Stimulated activated naive B cell treated with anti-CD40 and anti-IgM and Interleukin-4, amounts not matched to agents 10 μg/mL and 1 μg/mL and 100 μg/mL, for 72 hours (primary cell): ENCODE results near the gene SYNJ1.
"Not testable (repeated sequence)": the region's sequence is repeated elsewhere in the genome, so short reads cannot be mapped to it uniquely, and the experiment has no call there.

Experiments
- ATAC-seq, 2 donors: fragments of 150-1000 bp; cut with Tn5 transposase; replicated peaks; 2 replicates each; pipeline ENCODE4 v1.10.0; 2021; ENCODE audit warnings: moderate library complexity in 1 of 2
- DNase-seq: peaks from one replicate; pipeline ENCODE4 v3.0.0; 2021
- H3K27ac Mint-ChIP-seq: one replicate; pipeline ENCODE4 v1.8.0; 2022; ENCODE audit warnings: mild to moderate bottlenecking, mixed read lengths
- H3K27me3 Mint-ChIP-seq, 2 donors: one replicate each; pipeline ENCODE4 v1.8.0; 2022; ENCODE audit warnings: mixed read lengths in 2 of 2
- H3K36me3 Mint-ChIP-seq, 2 donors: one replicate each; pipeline ENCODE4 v1.8.0; 2022; ENCODE audit warnings: mixed read lengths in 2 of 2, mild to moderate bottlenecking in 1 of 2
- H3K4me1 Mint-ChIP-seq, 2 donors: one replicate each; pipeline ENCODE4 v1.8.0; 2022; ENCODE audit warnings: mixed read lengths in 2 of 2, mild to moderate bottlenecking in 1 of 2
- H3K4me3 Mint-ChIP-seq, 2 donors: one replicate each; pipeline ENCODE4 v1.8.0; 2022; ENCODE audit warnings: mild to moderate bottlenecking in 2 of 2, mixed read lengths in 2 of 2, moderate library complexity in 1 of 2
- H3K9me3 Mint-ChIP-seq, 2 donors: one replicate each; pipeline ENCODE4 v1.8.0; 2022; ENCODE audit warnings: mixed read lengths in 2 of 2, mild to moderate bottlenecking in 1 of 2

Gene SYNJ1

GRCh38 chr21:32750405-32750804 is 22.6 kb upstream of the SYNJ1 start:
- no peak for ATAC-seq
- Mint-ChIP-seq H3K27ac (no peak overlapping the region), H3K9me3 (peaks cover 1 to 7% of the 10 kb centered on the region in 2 donors), H3K36me3 (peaks cover 52 to 80% of the 10 kb centered on the region in 2 donors), H3K4me3 (no peak overlapping the region), H3K27me3 (no peaks in the 10 kb centered on the region), H3K4me1 (peaks cover 0 to 18% of the 10 kb centered on the region in 2 donors)
- no peak for DNase-seq

DNA sequence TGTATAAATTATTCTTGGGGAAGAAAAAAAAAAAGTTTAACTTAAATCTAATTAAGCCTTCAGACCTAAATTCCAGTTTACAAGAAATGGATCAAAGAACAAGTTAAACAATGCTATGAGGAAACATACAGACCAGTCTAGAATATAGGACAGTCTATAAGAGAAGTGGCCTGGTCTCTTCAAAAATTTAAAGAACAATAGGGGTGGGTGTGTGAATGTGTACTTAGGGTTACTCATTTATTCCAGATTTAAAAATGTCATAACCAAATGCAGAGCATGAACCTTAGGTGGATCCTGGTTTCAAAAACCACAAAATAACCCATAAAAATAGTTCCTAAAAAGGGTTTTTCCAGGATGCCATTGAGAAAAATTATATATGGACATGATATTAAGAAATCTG is 21.8 kb upstream of the SYNJ1 start:
- Mint-ChIP-seq H3K36me3 (peaks cover 54 to 81% of the 10 kb centered on the region in 2 donors), H3K27ac (peak overlapping the region; percentile 37), H3K9me3 (peaks cover 1 to 7% of the 10 kb centered on the region in 2 donors), H3K4me3 (no peak overlapping the region), H3K27me3 (no peaks in the 10 kb centered on the region), H3K4me1 (peaks cover 0 to 18% of the 10 kb centered on the region in 2 donors)
- peak in 1 of 2 donors; percentile 33 for ATAC-seq
- no peak for DNase-seq

DNA sequence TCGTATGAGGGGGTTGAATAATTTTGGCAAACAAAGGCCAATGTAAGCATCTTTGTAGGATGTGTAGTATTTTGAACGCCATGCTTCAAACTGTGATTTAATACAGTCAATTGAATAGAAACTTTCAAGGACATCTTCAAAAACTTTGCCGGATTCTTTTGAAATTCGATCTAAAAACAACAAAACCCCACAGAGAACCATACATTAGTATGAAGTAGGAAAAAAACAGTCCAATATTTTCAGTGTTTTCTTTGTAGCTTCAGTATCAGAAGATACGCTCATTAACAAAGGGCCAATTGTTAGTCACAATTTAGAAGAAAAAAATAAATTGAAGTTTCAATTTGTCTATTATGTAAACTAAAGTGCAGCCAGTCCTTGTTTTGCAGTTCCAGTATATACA is 20.7 kb upstream of the SYNJ1 start:
- Mint-ChIP-seq H3K9me3 (peaks cover 1 to 7% of the 10 kb centered on the region in 2 donors), H3K4me1 (peaks cover 0 to 18% of the 10 kb centered on the region in 2 donors), H3K27ac (no peak overlapping the region), H3K4me3 (no peak overlapping the region), H3K27me3 (no peaks in the 10 kb centered on the region), H3K36me3 (peaks cover 53 to 83% of the 10 kb centered on the region in 2 donors)
- ATAC-seq (no peak), DNase-seq (no peak)

- H3K4me3 Mint-ChIP-seq, result no peak overlapping the region
- no peak overlapping the region for H3K27ac Mint-ChIP-seq
- peaks cover 1 to 7% of the 10 kb centered on the region in 2 donors for H3K9me3 Mint-ChIP-seq
- H3K4me1 Mint-ChIP-seq, result peaks cover 0 to 18% of the 10 kb centered on the region in 2 donors
- DNase-seq (no peak), ATAC-seq (no peak)
- peaks cover 54 to 80% of the 10 kb centered on the region in 2 donors for H3K36me3 Mint-ChIP-seq
- H3K27me3 Mint-ChIP-seq, result no peaks in the 10 kb centered on the region
Observed at GRCh38 chr21:32747396-32747795, 19.6 kb upstream of the SYNJ1 start.

DNA sequence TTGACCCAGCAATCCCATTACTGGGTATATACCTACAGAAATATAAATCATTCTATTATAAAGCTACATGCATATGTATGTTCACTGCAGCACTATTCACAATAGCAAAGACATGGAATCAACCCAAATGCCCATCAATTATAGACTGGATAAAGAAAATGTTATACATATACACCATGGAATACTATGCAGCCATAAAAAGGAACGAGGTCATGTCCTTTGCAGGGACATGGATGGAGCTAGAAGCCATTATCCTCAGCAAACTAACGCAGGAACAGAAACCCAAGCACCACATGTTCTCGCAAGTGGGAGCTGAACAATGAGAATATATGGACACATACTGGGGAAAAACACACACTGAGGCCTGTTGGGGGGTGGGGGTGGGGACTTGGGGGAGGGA is 18.9 kb upstream of the SYNJ1 start:
- H3K4me3 Mint-ChIP-seq, DNase-seq, ATAC-seq, H3K27ac Mint-ChIP-seq, H3K27me3 Mint-ChIP-seq, H3K9me3 Mint-ChIP-seq: not testable (repeated sequence)
- H3K4me1 Mint-ChIP-seq, result peaks cover 0 to 18% of the 10 kb centered on the region in 2 donors
- peaks cover 54 to 79% of the 10 kb centered on the region in 2 donors for H3K36me3 Mint-ChIP-seq

DNA sequence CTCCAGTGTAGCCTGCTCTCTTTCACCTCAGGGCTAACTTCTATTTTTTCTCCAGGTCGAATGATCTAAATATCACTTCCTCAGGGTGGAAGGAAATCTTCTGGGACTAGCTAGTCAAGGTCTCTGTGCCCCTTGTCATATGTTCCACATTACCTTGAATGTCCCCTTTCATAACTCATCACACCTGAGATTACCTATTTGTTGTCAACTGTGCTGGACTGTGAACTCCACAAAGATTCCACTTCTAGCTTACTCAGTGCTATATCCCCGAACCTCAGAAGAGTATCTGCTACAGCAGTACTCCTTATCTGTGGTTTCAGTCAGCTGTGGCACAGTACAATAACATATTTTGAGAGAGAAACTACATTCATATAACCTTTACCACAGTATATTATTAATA is 14.6 kb upstream of the SYNJ1 start:
- no peak overlapping the region for H3K4me3 Mint-ChIP-seq
- no peak for DNase-seq
- no peak for ATAC-seq
- H3K9me3 Mint-ChIP-seq, result peaks cover 0 to under 1% of the 10 kb centered on the region in 2 donors
- H3K4me1 Mint-ChIP-seq, result no peaks in the 10 kb centered on the region
- peaks cover 60 to 77% of the 10 kb centered on the region in 2 donors for H3K36me3 Mint-ChIP-seq
- H3K27ac Mint-ChIP-seq, result peak overlapping the region; percentile 20
- no peaks in the 10 kb centered on the region for H3K27me3 Mint-ChIP-seq

GRCh38 chr21:32741336-32741735 is 13.5 kb upstream of the SYNJ1 start:
- ATAC-seq, result no peak

GRCh38 chr21:32739946-32740345 is 12.1 kb upstream of the SYNJ1 start:
- DNase-seq, result no peak
- H3K9me3 Mint-ChIP-seq, result no peaks in the 10 kb centered on the region
- no peak overlapping the region for H3K4me3 Mint-ChIP-seq
- H3K4me1 Mint-ChIP-seq, result no peaks in the 10 kb centered on the region
- no peak for ATAC-seq
- no peaks in the 10 kb centered on the region for H3K27me3 Mint-ChIP-seq
- H3K27ac Mint-ChIP-seq, result no peak overlapping the region
- peaks cover 43 to 60% of the 10 kb centered on the region in 2 donors for H3K36me3 Mint-ChIP-seq

More at GRCh38 chr21:32741336-32741735, 13.5 kb upstream of the SYNJ1 start:
- H3K4me3 Mint-ChIP-seq, result no peak overlapping the region
- no peak for DNase-seq
- no peaks in the 10 kb centered on the region for H3K27me3 Mint-ChIP-seq
- no peaks in the 10 kb centered on the region for H3K9me3 Mint-ChIP-seq
- no peaks in the 10 kb centered on the region for H3K4me1 Mint-ChIP-seq
- no peak overlapping the region for H3K27ac Mint-ChIP-seq
- peaks cover 51 to 66% of the 10 kb centered on the region in 2 donors for H3K36me3 Mint-ChIP-seq

DNA sequence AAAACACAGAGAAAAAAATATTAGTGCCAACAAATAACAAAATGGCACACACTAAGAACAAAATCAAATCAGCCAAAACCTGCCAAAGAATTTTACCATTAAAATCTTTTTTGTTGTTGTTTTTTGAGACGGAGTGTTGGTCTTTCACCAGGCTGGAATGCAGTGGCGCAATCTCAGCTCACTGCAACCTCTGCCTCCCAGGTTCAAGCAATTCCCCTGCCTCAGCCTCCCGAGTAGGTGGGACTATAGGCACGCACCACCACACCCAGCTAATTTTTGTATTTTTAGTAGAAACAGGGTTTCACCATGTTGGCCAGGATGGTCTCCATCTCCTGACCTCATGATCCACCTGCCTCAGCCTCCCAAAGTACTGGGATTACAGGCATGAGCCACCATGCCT is 8.3 kb upstream of the SYNJ1 start:
- DNase-seq, H3K4me3 Mint-ChIP-seq, H3K9me3 Mint-ChIP-seq, H3K4me1 Mint-ChIP-seq, H3K27me3 Mint-ChIP-seq, H3K27ac Mint-ChIP-seq, ATAC-seq: not testable (repeated sequence)
- peaks cover 39 to 52% of the 10 kb centered on the region in 2 donors for H3K36me3 Mint-ChIP-seq

DNA sequence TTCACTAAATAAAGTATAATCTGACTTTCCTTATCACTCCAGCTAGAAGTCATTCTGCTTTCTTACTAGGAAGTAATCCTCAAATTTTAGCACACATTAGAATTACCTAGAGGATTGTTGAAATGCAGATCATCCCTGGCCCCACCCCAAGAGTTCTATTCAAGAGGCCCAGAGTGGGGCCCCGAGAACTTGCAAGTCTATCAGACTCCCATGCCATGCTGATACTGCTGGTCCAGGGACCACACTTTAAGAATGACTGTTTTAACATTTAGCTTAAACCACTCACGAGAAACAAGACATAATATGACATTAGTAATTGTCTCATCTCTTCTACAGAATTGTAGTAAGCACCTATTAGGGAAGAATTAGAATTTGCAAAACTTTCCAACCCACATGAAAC is 7.7 kb upstream of the SYNJ1 start:
- H3K4me3 Mint-ChIP-seq, result no peak overlapping the region
- DNase-seq (no peak), ATAC-seq (no peak)
- peaks cover 0 to 4% of the 10 kb centered on the region in 2 donors for H3K4me1 Mint-ChIP-seq
- H3K27ac Mint-ChIP-seq, result no peak overlapping the region
- peaks cover 33 to 46% of the 10 kb centered on the region in 2 donors for H3K36me3 Mint-ChIP-seq
- peaks cover 0 to 3% of the 10 kb centered on the region in 2 donors for H3K9me3 Mint-ChIP-seq
- H3K27me3 Mint-ChIP-seq, result no peaks in the 10 kb centered on the region

DNA sequence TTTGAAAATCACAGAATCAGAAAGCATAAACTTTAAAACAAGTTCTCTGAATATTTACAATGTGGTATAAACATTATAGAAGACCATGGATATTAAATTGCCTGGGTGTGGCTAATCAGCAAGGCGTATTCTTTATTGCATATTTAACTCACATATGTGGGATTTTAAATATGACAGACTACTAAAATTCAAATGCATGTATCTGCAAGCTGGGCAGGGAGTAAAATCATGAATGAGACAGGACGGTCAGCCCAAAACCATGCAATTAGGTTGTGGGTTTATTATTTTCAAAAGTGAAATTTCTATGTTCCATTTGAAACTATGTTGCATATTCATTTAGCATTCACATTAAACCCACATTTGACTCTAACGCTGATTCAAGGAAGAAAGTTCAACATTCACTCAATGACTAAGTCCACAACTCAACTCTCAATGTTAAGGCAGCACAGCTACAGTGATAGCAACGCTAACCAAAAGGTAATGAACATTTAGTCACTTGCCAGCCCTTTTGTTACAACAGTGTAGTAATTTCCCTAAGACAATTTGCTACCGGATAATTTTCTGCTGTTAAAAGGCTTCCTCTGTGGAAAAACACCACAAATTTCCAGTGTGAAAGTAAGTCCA is 6.3 kb upstream of the SYNJ1 start:
- peaks cover 0 to 3% of the 10 kb centered on the region in 2 donors for H3K9me3 Mint-ChIP-seq
- H3K36me3 Mint-ChIP-seq, result peaks cover 25 to 39% of the 10 kb centered on the region in 2 donors
- peaks cover 0 to 4% of the 10 kb centered on the region in 2 donors for H3K4me1 Mint-ChIP-seq
- H3K27me3 Mint-ChIP-seq, result no peaks in the 10 kb centered on the region
- no peak for DNase-seq
- no peak overlapping the region for H3K4me3 Mint-ChIP-seq
- no peak for ATAC-seq
- no peak overlapping the region for H3K27ac Mint-ChIP-seq

DNA sequence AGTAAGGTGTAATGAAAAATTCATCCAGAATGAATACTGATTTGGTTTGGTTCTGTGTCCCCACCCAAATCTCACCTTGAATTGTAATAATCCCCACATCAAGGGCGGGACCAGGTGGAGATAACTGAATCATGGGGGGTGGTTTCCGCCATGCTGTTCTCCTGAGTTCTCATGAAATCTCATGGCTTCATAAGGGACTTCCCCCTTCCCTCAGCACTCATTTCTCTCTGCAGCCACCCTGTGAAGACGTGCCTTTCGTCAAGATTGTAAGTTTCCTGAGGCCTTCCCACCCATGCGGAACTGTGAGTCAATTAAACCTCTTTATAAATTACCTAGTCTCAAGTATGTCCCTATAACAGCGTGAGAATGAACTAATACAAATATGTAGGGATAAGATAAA is 5.5 kb upstream of the SYNJ1 start:
- peaks cover 22 to 32% of the 10 kb centered on the region in 2 donors for H3K36me3 Mint-ChIP-seq
- no peak for DNase-seq
- H3K4me1 Mint-ChIP-seq, result peaks cover 3 to 6% of the 10 kb centered on the region in 2 donors
- peaks cover 0 to 3% of the 10 kb centered on the region in 2 donors for H3K9me3 Mint-ChIP-seq
- H3K4me3 Mint-ChIP-seq, result no peak overlapping the region
- H3K27ac Mint-ChIP-seq, result peak overlapping the region; percentile 20
- ATAC-seq, result peak in 1 of 2 donors; percentile 14
- no peaks in the 10 kb centered on the region for H3K27me3 Mint-ChIP-seq

DNA sequence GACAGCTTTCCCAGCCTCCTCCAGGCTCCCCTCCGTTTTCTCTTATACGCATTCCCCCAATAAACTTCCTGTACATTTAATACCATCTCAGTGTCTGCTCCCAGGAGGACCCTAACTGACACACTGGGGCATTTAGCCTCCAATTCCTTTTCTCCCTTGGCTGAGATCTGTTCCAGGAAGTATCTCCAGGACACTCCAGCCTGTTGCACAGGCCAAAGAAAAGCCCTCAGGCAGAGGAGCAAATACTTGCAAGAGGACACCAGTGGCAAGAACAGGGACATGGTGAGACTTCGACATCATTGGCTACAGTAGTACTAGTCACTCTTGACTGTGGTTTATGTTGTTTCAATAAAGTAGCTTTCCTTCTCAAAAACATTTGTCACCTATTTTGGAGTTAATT is 4.7 kb upstream of the SYNJ1 start:
- Mint-ChIP-seq H3K27me3 (no peaks in the 10 kb centered on the region), H3K27ac (no peak overlapping the region), H3K9me3 (peaks cover 0 to 3% of the 10 kb centered on the region in 2 donors), H3K36me3 (peaks cover 22 to 32% of the 10 kb centered on the region in 2 donors), H3K4me3 (no peak overlapping the region), H3K4me1 (peaks cover 7 to 8% of the 10 kb centered on the region in 2 donors)
- ATAC-seq (no peak), DNase-seq (no peak)

DNA sequence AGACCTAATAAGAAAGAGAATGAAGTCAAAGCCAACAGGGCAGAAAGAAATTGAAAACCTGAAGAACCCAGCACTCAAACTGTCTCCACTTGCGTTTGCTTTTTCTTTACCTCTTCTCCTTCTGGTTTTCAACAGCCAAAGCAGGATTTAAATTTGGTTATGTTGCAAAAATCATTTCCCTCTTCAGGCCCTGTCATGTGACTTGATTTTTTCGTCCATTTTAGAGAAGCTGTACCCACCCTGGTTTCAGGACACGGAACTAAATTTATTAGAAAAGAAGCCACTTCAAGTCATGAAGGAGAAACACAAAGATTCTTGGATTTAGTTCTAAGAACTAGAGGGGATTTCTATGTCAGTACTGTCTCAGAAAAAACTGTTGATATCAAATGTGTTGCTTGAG is 1.0 kb upstream of the SYNJ1 start:
- no peak overlapping the region for H3K27ac Mint-ChIP-seq
- H3K4me3 Mint-ChIP-seq, result peak overlapping the region; percentile 95 to 99
- no peak for DNase-seq
- H3K36me3 Mint-ChIP-seq, result peaks cover 19 to 20% of the 10 kb centered on the region in 2 donors
- peaks cover 1 to 5% of the 10 kb centered on the region in 2 donors for H3K27me3 Mint-ChIP-seq
- ATAC-seq, result no peak
- peaks cover 8 to 11% of the 10 kb centered on the region in 2 donors for H3K4me1 Mint-ChIP-seq
- H3K9me3 Mint-ChIP-seq, result peaks cover 0 to 3% of the 10 kb centered on the region in 2 donors

- Mint-ChIP-seq H3K4me1 (peaks cover 7 to 13% of the 10 kb centered on the region in 2 donors), H3K27me3 (peaks cover 3 to 9% of the 10 kb centered on the region in 2 donors)
- no peak for ATAC-seq
Observed at GRCh38 chr21:32728456-32728839, 635 bp upstream of the SYNJ1 start.

More at GRCh38 chr21:32728456-32728839, 635 bp upstream of the SYNJ1 start:
- H3K9me3 Mint-ChIP-seq, result peaks cover 0 to 2% of the 10 kb centered on the region in 2 donors
- peak overlapping the region; percentile 91 for H3K27ac Mint-ChIP-seq
- no peak for DNase-seq
- peak overlapping the region; percentile 95 to 99 for H3K4me3 Mint-ChIP-seq
- H3K36me3 Mint-ChIP-seq, result peaks cover 20 to 21% of the 10 kb centered on the region in 2 donors
